ENCODE results near the gene EXD3.

EXD3 gene

GRCh38 chr9:137333016-137333671, 89.8 kb downstream of the EXD3 start:
- TF ChIP-seq NFIC (IDR thresholded peaks at IDR 0.05) (no peak), TCF12 (IDR thresholded peaks at IDR 0.05; ENCODE audit: low read depth) (no peak), TAF1 (IDR thresholded peaks at IDR 0.05; ENCODE audit: low read depth) (no peak), MAX (IDR thresholded peaks at IDR 0.05) (no peak), FOXM1 (IDR thresholded peaks at IDR 0.05; ENCODE audit: borderline replicate concordance, low read depth) (no peak), TEAD4 (IDR thresholded peaks at IDR 0.05) (no peak), CREB1 (IDR thresholded peaks at IDR 0.05; ENCODE audit: low read depth) (no peak), EP300 (IDR thresholded peaks at IDR 0.05; ENCODE audit: borderline replicate concordance) (no peak)
- TF ChIP-seq, protein P1, sequence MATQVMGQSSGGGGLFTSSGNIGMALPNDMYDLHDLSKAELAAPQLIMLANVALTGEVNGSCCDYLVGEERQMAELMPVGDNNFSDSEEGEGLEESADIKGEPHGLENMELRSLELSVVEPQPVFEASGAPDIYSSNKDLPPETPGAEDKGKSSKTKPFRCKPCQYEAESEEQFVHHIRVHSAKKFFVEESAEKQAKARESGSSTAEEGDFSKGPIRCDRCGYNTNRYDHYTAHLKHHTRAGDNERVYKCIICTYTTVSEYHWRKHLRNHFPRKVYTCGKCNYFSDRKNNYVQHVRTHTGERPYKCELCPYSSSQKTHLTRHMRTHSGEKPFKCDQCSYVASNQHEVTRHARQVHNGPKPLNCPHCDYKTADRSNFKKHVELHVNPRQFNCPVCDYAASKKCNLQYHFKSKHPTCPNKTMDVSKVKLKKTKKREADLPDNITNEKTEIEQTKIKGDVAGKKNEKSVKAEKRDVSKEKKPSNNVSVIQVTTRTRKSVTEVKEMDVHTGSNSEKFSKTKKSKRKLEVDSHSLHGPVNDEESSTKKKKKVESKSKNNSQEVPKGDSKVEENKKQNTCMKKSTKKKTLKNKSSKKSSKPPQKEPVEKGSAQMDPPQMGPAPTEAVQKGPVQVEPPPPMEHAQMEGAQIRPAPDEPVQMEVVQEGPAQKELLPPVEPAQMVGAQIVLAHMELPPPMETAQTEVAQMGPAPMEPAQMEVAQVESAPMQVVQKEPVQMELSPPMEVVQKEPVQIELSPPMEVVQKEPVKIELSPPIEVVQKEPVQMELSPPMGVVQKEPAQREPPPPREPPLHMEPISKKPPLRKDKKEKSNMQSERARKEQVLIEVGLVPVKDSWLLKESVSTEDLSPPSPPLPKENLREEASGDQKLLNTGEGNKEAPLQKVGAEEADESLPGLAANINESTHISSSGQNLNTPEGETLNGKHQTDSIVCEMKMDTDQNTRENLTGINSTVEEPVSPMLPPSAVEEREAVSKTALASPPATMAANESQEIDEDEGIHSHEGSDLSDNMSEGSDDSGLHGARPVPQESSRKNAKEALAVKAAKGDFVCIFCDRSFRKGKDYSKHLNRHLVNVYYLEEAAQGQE (IDR thresholded peaks at IDR 0.05; ENCODE audit: low read depth) = no peak

- TF ChIP-seq FOXM1 (IDR thresholded peaks at IDR 0.05; ENCODE audit: borderline replicate concordance, low read depth) = no peak
- TF ChIP-seq CEBPB (IDR thresholded peaks at IDR 0.05) = no peak
- TF ChIP-seq CREB1 (IDR thresholded peaks at IDR 0.05; ENCODE audit: low read depth) = no peak
- TF ChIP-seq ZBTB7A (IDR thresholded peaks at IDR 0.05; ENCODE audit: low read depth) = no peak
Measured at GRCh38 chr9:137331929-137332328, 91.0 kb downstream of the EXD3 start.

DNA sequence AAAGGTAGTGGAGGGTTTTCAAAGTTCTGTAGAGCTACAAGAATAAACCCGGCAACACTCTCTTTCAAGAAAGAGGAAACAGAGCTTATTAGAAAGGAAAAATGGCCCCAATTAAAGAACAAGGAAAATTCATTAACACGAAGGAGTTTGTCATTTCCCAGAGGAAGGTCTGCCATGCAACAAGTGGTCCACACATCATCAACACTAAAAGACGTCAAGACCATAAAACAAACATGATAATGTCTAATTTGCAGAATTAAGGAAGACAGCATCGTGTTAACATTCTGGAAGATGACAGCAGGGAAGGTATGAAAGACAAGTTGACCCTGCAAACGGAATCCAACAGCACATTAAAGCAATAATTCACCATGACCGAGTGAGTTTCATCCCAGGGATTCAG, 92.3 kb downstream of the EXD3 start:
- TF ChIP-seq TEAD4 (IDR thresholded peaks at IDR 0.05) = no peak
- no peak for TF ChIP-seq YY1 (IDR thresholded peaks at IDR 0.05; ENCODE audit: low read depth)
- no peak for TF ChIP-seq ZBTB7A (IDR thresholded peaks at IDR 0.05; ENCODE audit: low read depth)
- no peak for TF ChIP-seq MAX (IDR thresholded peaks at IDR 0.05)
- no peak for TF ChIP-seq EP300 (IDR thresholded peaks at IDR 0.05; ENCODE audit: borderline replicate concordance)
- no peak for TF ChIP-seq TAF1 (IDR thresholded peaks at IDR 0.05; ENCODE audit: low read depth)
- TF ChIP-seq, protein P1 (IDR thresholded peaks at IDR 0.05; ENCODE audit: low read depth) = no peak

GRCh38 chr9:137326445-137327065, 96.4 kb downstream of the EXD3 start:
- no peak for TF ChIP-seq YY1 (IDR thresholded peaks at IDR 0.05; ENCODE audit: low read depth)
- TF ChIP-seq USF1 (IDR thresholded peaks at IDR 0.05) = no peak
- no peak for TF ChIP-seq RAD21 (IDR thresholded peaks at IDR 0.05; ENCODE audit: low read depth)
- TF ChIP-seq TCF12 (IDR thresholded peaks at IDR 0.05; ENCODE audit: low read depth) = no peak
- TF ChIP-seq CEBPB (IDR thresholded peaks at IDR 0.05) = no peak

DNA sequence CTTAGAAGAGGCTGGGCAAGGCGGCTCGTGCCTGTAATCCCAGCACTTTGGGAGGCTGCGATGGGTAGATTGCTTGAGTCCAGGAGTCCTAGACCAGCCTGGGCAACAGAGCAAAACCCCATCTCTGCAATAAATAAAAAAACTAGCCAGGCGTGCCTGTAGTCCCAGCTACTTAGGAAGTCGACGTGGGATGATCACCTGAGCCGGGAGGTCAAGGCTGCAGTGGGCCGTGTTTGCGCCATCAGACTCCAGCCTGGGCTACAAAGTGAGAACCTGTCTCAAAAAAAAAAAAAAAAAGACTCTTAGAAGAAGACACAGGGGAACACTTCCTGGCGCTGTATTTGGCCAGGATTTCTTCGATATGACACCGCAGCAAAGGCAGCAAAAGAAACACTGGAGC, 97.2 kb downstream of the EXD3 start:
- TF ChIP-seq EGR1 (IDR thresholded peaks at IDR 0.05) (no peak), CREB1 (IDR thresholded peaks at IDR 0.05; ENCODE audit: low read depth) (no peak), EP300 (IDR thresholded peaks at IDR 0.05; ENCODE audit: borderline replicate concordance) (no peak), FOXM1 (IDR thresholded peaks at IDR 0.05; ENCODE audit: borderline replicate concordance, low read depth) (no peak), NFIC (IDR thresholded peaks at IDR 0.05) (no peak), USF1 (IDR thresholded peaks at IDR 0.05) (no peak), TEAD4 (IDR thresholded peaks at IDR 0.05) (no peak), TCF12 (IDR thresholded peaks at IDR 0.05; ENCODE audit: low read depth) (no peak), YY1 (IDR thresholded peaks at IDR 0.05; ENCODE audit: low read depth) (no peak), CEBPB (IDR thresholded peaks at IDR 0.05) (no peak), RAD21 (IDR thresholded peaks at IDR 0.05; ENCODE audit: low read depth) (no peak), ZBTB7A (IDR thresholded peaks at IDR 0.05; ENCODE audit: low read depth) (no peak), TAF1 (IDR thresholded peaks at IDR 0.05; ENCODE audit: low read depth) (no peak), MAX (IDR thresholded peaks at IDR 0.05) (no peak)
- TF ChIP-seq, protein P1 (IDR thresholded peaks at IDR 0.05; ENCODE audit: low read depth) = no peak

All from Ishikawa (cell line).